ENCODE results near the gene MMP23B.

Gene MMP23B

GRCh38 chr1:1617516-1617915 lies 14.5 kb upstream of the MMP23B start:
- ATAC-seq (ENCODE audit: insufficient read depth, low read depth) (no peak), DNase-seq (no peak)
- no peak overlapping the region for H3K9ac ChIP-seq (ENCODE audit: low read depth, low read length)
- H3K36me3 ChIP-seq (ENCODE audit: insufficient read depth, low read length), result peaks cover 21% of the 10 kb centered on the region
- H3K4me2 ChIP-seq (ENCODE audit: insufficient read depth, low read length), result peak overlapping the region; percentile 85
- H3K4me1 ChIP-seq (ENCODE audit: insufficient read depth, low read length), result peaks cover 38% of the 10 kb centered on the region
- peaks cover 32% of the 10 kb centered on the region for H3K79me2 ChIP-seq (ENCODE audit: insufficient read depth, low read length)
- no peaks in the 10 kb centered on the region for H3K9me3 ChIP-seq (ENCODE audit: insufficient read depth, low read length, severe bottlenecking)
- TF ChIP-seq, protein P1, sequence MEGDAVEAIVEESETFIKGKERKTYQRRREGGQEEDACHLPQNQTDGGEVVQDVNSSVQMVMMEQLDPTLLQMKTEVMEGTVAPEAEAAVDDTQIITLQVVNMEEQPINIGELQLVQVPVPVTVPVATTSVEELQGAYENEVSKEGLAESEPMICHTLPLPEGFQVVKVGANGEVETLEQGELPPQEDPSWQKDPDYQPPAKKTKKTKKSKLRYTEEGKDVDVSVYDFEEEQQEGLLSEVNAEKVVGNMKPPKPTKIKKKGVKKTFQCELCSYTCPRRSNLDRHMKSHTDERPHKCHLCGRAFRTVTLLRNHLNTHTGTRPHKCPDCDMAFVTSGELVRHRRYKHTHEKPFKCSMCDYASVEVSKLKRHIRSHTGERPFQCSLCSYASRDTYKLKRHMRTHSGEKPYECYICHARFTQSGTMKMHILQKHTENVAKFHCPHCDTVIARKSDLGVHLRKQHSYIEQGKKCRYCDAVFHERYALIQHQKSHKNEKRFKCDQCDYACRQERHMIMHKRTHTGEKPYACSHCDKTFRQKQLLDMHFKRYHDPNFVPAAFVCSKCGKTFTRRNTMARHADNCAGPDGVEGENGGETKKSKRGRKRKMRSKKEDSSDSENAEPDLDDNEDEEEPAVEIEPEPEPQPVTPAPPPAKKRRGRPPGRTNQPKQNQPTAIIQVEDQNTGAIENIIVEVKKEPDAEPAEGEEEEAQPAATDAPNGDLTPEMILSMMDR (IDR thresholded peaks at IDR 0.05; ENCODE audit: borderline replicate concordance, extremely low read depth, low read length, poor library complexity, severe bottlenecking), result no peak
- no peak for TF ChIP-seq EZH2 (IDR thresholded peaks at IDR 0.05; ENCODE audit: borderline replicate concordance, low read depth, low read length, severe bottlenecking)
- H3K27me3 ChIP-seq (ENCODE audit: insufficient read depth, low read length, poor library complexity), result no peaks in the 10 kb centered on the region
- H3K4me3 ChIP-seq (ENCODE audit: low read depth in 1 of 2, low read length in 2 of 2), result peak overlapping the region in 1 of 2 experiments; percentile 99; a peak in 1 of 4 replicates
- peaks cover 31% of the 10 kb centered on the region for H4K20me1 ChIP-seq (ENCODE audit: insufficient read depth, low read length)
- no peak overlapping the region for H2AFZ ChIP-seq (ENCODE audit: low read depth, low read length)
- H3K27ac ChIP-seq (ENCODE audit: low read length), result no peak overlapping the region

DNA sequence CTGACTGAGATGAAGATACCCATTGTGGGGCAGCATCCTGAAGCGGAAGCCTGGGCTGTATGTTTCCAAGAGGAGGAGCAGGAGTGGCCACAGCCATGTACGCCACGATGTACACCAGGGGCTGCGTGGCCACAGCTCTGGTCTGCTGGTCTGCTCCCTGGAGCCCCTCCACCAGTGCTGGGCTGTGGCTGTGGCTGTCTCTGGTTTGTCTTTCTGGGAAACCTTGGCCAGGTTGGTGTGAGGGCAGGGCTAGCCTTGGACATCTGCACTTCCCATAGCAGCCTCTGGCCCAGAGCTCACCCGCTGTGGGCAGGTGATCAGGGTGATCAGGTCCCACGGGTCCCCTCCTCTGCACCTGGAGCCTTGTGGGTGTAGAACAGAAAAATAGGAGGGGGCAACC lies 14.0 kb upstream of the MMP23B start:
- no peak for DNase-seq

GRCh38 chr1:1618396-1619068 lies 13.4 kb upstream of the MMP23B start:
- H3K9ac ChIP-seq (ENCODE audit: low read depth, low read length), result no peak overlapping the region
- peaks cover 21% of the 10 kb centered on the region for H3K36me3 ChIP-seq (ENCODE audit: insufficient read depth, low read length)
- TF ChIP-seq EZH2 (IDR thresholded peaks at IDR 0.05; ENCODE audit: borderline replicate concordance, low read depth, low read length, severe bottlenecking), result no peak
- TF ChIP-seq, protein P1 (IDR thresholded peaks at IDR 0.05; ENCODE audit: borderline replicate concordance, extremely low read depth, low read length, poor library complexity, severe bottlenecking), result no peak
- H4K20me1 ChIP-seq (ENCODE audit: insufficient read depth, low read length), result peaks cover 31% of the 10 kb centered on the region
- no peak for ATAC-seq (ENCODE audit: insufficient read depth, low read depth)
- no peak for DNase-seq
- H2AFZ ChIP-seq (ENCODE audit: low read depth, low read length), result no peak overlapping the region
- peaks cover 35% of the 10 kb centered on the region for H3K4me1 ChIP-seq (ENCODE audit: insufficient read depth, low read length)
- H3K9me3 ChIP-seq (ENCODE audit: insufficient read depth, low read length, severe bottlenecking), result no peaks in the 10 kb centered on the region
- H3K27ac ChIP-seq (ENCODE audit: low read length), result no peak overlapping the region
- no peak overlapping the region for H3K4me3 ChIP-seq (ENCODE audit: low read depth in 1 of 2, low read length in 2 of 2)
- H3K79me2 ChIP-seq (ENCODE audit: insufficient read depth, low read length), result peaks cover 31% of the 10 kb centered on the region
- no peaks in the 10 kb centered on the region for H3K27me3 ChIP-seq (ENCODE audit: insufficient read depth, low read length, poor library complexity)
- no peak overlapping the region for H3K4me2 ChIP-seq (ENCODE audit: insufficient read depth, low read length)

More for the DNA sequence above, 14.0 kb upstream of the MMP23B start:
- Histone ChIP-seq H3K9ac (ENCODE audit: low read depth, low read length) (no peak overlapping the region), H3K36me3 (ENCODE audit: insufficient read depth, low read length) (peaks cover 21% of the 10 kb centered on the region), H3K27ac (ENCODE audit: low read length) (no peak overlapping the region), H3K9me3 (ENCODE audit: insufficient read depth, low read length, severe bottlenecking) (no peaks in the 10 kb centered on the region), H3K79me2 (ENCODE audit: insufficient read depth, low read length) (peaks cover 32% of the 10 kb centered on the region), H3K4me3 (ENCODE audit: low read depth in 1 of 2, low read length in 2 of 2) (no peak overlapping the region), H3K4me2 (ENCODE audit: insufficient read depth, low read length) (peak overlapping the region; percentile 85; the same call in 1 of the 2 replicates), H3K27me3 (ENCODE audit: insufficient read depth, low read length, poor library complexity) (no peaks in the 10 kb centered on the region), H2AFZ (ENCODE audit: low read depth, low read length) (no peak overlapping the region), H3K4me1 (ENCODE audit: insufficient read depth, low read length) (peaks cover 38% of the 10 kb centered on the region), H4K20me1 (ENCODE audit: insufficient read depth, low read length) (peaks cover 31% of the 10 kb centered on the region)
- no peak for ATAC-seq (ENCODE audit: insufficient read depth, low read depth)
- TF ChIP-seq, protein P1 (IDR thresholded peaks at IDR 0.05; ENCODE audit: borderline replicate concordance, extremely low read depth, low read length, poor library complexity, severe bottlenecking), result no peak
- TF ChIP-seq EZH2 (IDR thresholded peaks at IDR 0.05; ENCODE audit: borderline replicate concordance, low read depth, low read length, severe bottlenecking), result no peak
